Measurements from ENCODE around the gene CARM1.

The CARM1 gene

GRCh38 chr19:10881403-10882107 is 10.2 kb downstream of the CARM1 start:
- FAIRE-seq (no peak), DNase-seq (ENCODE audit: insufficient read length, low spot score) (no peak)
- TF ChIP-seq CTCF (IDR thresholded peaks at IDR 0.05; ENCODE audit: insufficient read depth, missing control alignments) = no peak

- DNase-seq (ENCODE audit: insufficient read length, low spot score) (no peak), FAIRE-seq (no peak)
- no peak for TF ChIP-seq CTCF (IDR thresholded peaks at IDR 0.05; ENCODE audit: insufficient read depth, missing control alignments)
Observed at GRCh38 chr19:10882108-10882457, 10.7 kb downstream of the CARM1 start.

GRCh38 chr19:10884274-10884673 is 12.9 kb downstream of the CARM1 start:
- DNase-seq (ENCODE audit: insufficient read length, low spot score) = no peak
- no peak for FAIRE-seq
- no peak for TF ChIP-seq CTCF (IDR thresholded peaks at IDR 0.05; ENCODE audit: insufficient read depth, missing control alignments)

- TF ChIP-seq CTCF (IDR thresholded peaks at IDR 0.05; ENCODE audit: insufficient read depth, missing control alignments) = no peak
- FAIRE-seq (no peak), DNase-seq (ENCODE audit: insufficient read length, low spot score) (no peak)
Observed at GRCh38 chr19:10885201-10886169, 14.1 kb downstream of the CARM1 start.

GRCh38 chr19:10887616-10888367 is 16.4 kb downstream of the CARM1 start:
- TF ChIP-seq CTCF (IDR thresholded peaks at IDR 0.05; ENCODE audit: insufficient read depth, missing control alignments) = no peak
- DNase-seq (ENCODE audit: insufficient read length, low spot score) (no peak), FAIRE-seq (no peak)

- TF ChIP-seq CTCF (IDR thresholded peaks at IDR 0.05; ENCODE audit: insufficient read depth, missing control alignments) = no peak
- no peak for FAIRE-seq
- peak; percentile 83 for DNase-seq (ENCODE audit: insufficient read length, low spot score)
Observed at GRCh38 chr19:10888421-10888866, 17.1 kb downstream of the CARM1 start.

Data from D721Med (cell line).